GM23248 (cell line): ENCODE measurements around the gene SMC6.

Source experiments
- EZH2 ChIP-seq: fragments of 200-600 bp; sonication (generic); IDR thresholded peaks from 2 replicates; pipeline ENCODE4 v1.6.1; 2018; ENCODE audit warnings: antibody characterized with exemption, mild to moderate bottlenecking; ENCODE audit not compliant: insufficient read depth, poor library complexity, severe bottlenecking
- EZH2phosphoT487 ChIP-seq: fragments of 200-600 bp; sonication (generic); IDR thresholded peaks from 2 replicates; pipeline ENCODE4 v1.6.1; 2018; ENCODE audit warnings: antibody characterized with exemption, moderate library complexity, mild to moderate bottlenecking, low read depth; ENCODE audit not compliant: insufficient read depth

DNA sequence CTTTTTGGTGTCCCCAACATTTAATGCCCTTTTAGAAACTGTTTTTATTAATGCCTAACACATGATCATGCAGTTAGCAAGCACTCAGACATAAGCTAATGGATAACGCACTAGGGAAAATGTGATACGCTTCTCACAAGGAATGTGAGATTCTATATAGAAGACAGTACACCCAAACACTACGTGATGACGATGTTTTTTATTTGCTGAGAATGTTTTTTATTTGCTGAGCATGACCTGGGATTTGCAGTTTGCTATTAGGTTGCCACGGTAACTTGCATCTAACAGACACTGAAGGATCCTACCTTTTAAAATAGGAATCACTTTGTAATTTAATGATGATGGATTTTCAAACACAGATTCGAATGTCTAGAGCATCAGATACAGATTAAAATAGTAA is 4.9 kb downstream of the SMC6 start:
- no peak for TF ChIP-seq EZH2phosphoT487
- no peak for TF ChIP-seq EZH2
